A549 (cell line): Measurements from ENCODE around the gene MAGEA9. TPM values are rescaled to one million over a fixed set of nuclear protein-coding genes. Genes with fewer than 3 reads are reported as not detected.
"Not testable (repeated sequence)": the region's sequence is repeated elsewhere in the genome, so short reads cannot be mapped to it uniquely, and the experiment has no call there.

ENCODE experiments used
- ATAC-seq, 2 experiments: fragments of 200-7000 bp in 1 of 2; fragments of >200 bp in 1 of 2; cut with Nextera tagmentation in 1 of 2; cut with Tn5 transposase in 1 of 2; 3 replicates each; pipeline versions ENCODE4 v1.8.0 to v1.9.1; 2018 to 2020; ENCODE audit warnings: mild to moderate bottlenecking in 1 of 2, moderate library complexity in 1 of 2
- CTCF ChIA-PET: fragments of 300-600 bp; sonication (Branson Sonifier 250); formaldehyde crosslinking; extraction: SDS; loops from one replicate; lab custom pipeline; 2021; ENCODE audit warnings: antibody characterized with exemption, inconsistent platforms; lab: Yijun Ruan, JAX
- POLR2A ChIA-PET: fragments of 350-600 bp; formaldehyde crosslinking; extraction: SDS; loops from one replicate; lab custom pipeline; 2021; ENCODE audit warnings: antibody characterized with exemption, inconsistent platforms; lab: Yijun Ruan, JAX
- DNase-seq, 2 experiments: peaks; one replicate each; pipeline versions ENCODE4 v3.0.0 to v3.0.0-alpha.2; 2011 to 2016; ENCODE audit warnings: low read depth in 1 of 2, low spot score in 1 of 2
- FAIRE-seq: peaks from 2 replicates; lab custom pipeline; 2011; peaks lifted over from hg19 to GRCh38; lab: Jason Lieb, UNC
- H3K27ac ChIP-seq, 2 experiments: fragments of >200 bp; sonication (Bioruptor Twin); formaldehyde crosslinking; 3 replicates each; pipeline ENCODE4 v1.5.1; 2016 to 2017
- H3K4me1 ChIP-seq: fragments of >200 bp; sonication (Bioruptor Twin); formaldehyde crosslinking; 3 replicates; pipeline ENCODE4 v1.6.1; 2016
- H3K4me2 ChIP-seq: fragments of >200 bp; sonication (Bioruptor Twin); formaldehyde crosslinking; 3 replicates; pipeline ENCODE4 v1.6.1; 2016
- H3K4me3 ChIP-seq: fragments of >200 bp; sonication (Bioruptor Twin); formaldehyde crosslinking; 3 replicates; pipeline ENCODE4 v1.5.1; 2016
- H3K9me3 ChIP-seq: fragments of >200 bp; sonication (Bioruptor Twin); formaldehyde crosslinking; 3 replicates; pipeline ENCODE4 v1.6.1; 2016
- BHLHE40 ChIP-seq: IDR thresholded peaks from 2 replicates; pipeline ENCODE4 v1.6.1; 2012; ENCODE audit warnings: low read depth, low read length, inconsistent platforms
- CBX8 ChIP-seq: fragments of 200-600 bp; sonication (generic); IDR thresholded peaks from 2 replicates; pipeline ENCODE4 v1.6.1; 2016
- CEBPB ChIP-seq, 2 experiments: fragments of >200 bp in 1 of 2; sonication (Bioruptor Twin) in 1 of 2; formaldehyde crosslinking in 1 of 2; IDR thresholded peaks; 2 replicates each; pipeline ENCODE4 v1.6.1; 2012 to 2016
- HOXA7 ChIP-seq: fragments of 250-450 bp; sonication (Bioruptor Pico); IDR thresholded peaks from 2 replicates; pipeline ENCODE4 v1.5.0; 2020; ENCODE audit warnings: mild to moderate bottlenecking, moderate library complexity
- HOXB5 ChIP-seq: fragments of 250-450 bp; sonication (Bioruptor Pico); IDR thresholded peaks from 2 replicates; pipeline ENCODE4 v1.5.0; 2020; ENCODE audit warnings: mild to moderate bottlenecking, moderate library complexity
- JUN ChIP-seq, 2 experiments: fragments of >200 bp; sonication (Bioruptor Twin); formaldehyde crosslinking; IDR thresholded peaks; 2 replicates in 1 of 2; 3 replicates in 1 of 2; pipeline ENCODE4 v1.6.1; 2016 to 2017
- KDM1A ChIP-seq: fragments of 200-600 bp; sonication (generic); IDR thresholded peaks from 2 replicates; pipeline ENCODE4 v1.6.1; 2016; ENCODE audit warnings: low read depth, mild to moderate bottlenecking
- KDM5A ChIP-seq: fragments of 200-600 bp; sonication (generic); IDR thresholded peaks from 2 replicates; pipeline ENCODE4 v1.6.1; 2016; ENCODE audit warnings: antibody characterized with exemption, mild to moderate bottlenecking
- NFE2L2 ChIP-seq: fragments of 150-350 bp; conservative IDR thresholded peaks from 2 replicates; pipeline ENCODE4 v1.6.1; 2014; ENCODE audit warnings: low read length
- NPAS2 ChIP-seq: fragments of 250-450 bp; sonication (Bioruptor Pico); IDR thresholded peaks from 2 replicates; pipeline ENCODE4 v1.8.0; 2022; ENCODE audit warnings: mild to moderate bottlenecking, moderate library complexity, borderline replicate concordance
- NR3C1 ChIP-seq: fragments of >200 bp; sonication (Bioruptor Twin); formaldehyde crosslinking; IDR thresholded peaks from 3 replicates; pipeline ENCODE4 v1.6.1; 2017
- PHF8 ChIP-seq: fragments of 200-600 bp; sonication (generic); IDR thresholded peaks from 2 replicates; pipeline ENCODE4 v1.6.1; 2016; ENCODE audit warnings: low read depth, mild to moderate bottlenecking, antibody characterized with exemption, moderate library complexity, borderline replicate concordance
- POLR2A ChIP-seq: IDR thresholded peaks from 2 replicates; pipeline ENCODE4 v1.6.1; 2012; ENCODE audit warnings: mild to moderate bottlenecking, low read length
- POLR2AphosphoS2 ChIP-seq: conservative IDR thresholded peaks from 2 replicates; pipeline ENCODE4 v1.6.1; 2012; ENCODE audit warnings: low read length, improper control_type of control experiment, inconsistent platforms
- RAD21 ChIP-seq, 2 experiments: fragments of >200 bp in 1 of 2; sonication (Bioruptor Twin) in 1 of 2; formaldehyde crosslinking in 1 of 2; IDR thresholded peaks in 1 of 2; conservative IDR thresholded peaks in 1 of 2; 2 replicates in 1 of 2; 3 replicates in 1 of 2; pipeline ENCODE4 v1.6.1; 2012 to 2018; ENCODE audit warnings: inconsistent platforms in 1 of 2
- RARB ChIP-seq: fragments of 250-450 bp; sonication (Bioruptor Pico); IDR thresholded peaks from 2 replicates; pipeline ENCODE4 v1.8.0; 2021; ENCODE audit warnings: mild to moderate bottlenecking, moderate library complexity
- RNF2 ChIP-seq: fragments of 200-600 bp; sonication (generic); IDR thresholded peaks from 2 replicates; pipeline ENCODE4 v1.6.1; 2016; ENCODE audit warnings: low read depth, mild to moderate bottlenecking, antibody characterized with exemption, moderate library complexity, borderline replicate concordance
- ZC3H11A ChIP-seq: fragments of 450-650 bp; IDR thresholded peaks from 2 replicates; pipeline ENCODE4 v1.6.1; 2014; ENCODE audit warnings: antibody characterized with exemption, mild to moderate bottlenecking
- ZFP36 ChIP-seq: fragments of 450-650 bp; IDR thresholded peaks from 2 replicates; pipeline ENCODE4 v1.6.1; 2014; ENCODE audit warnings: borderline replicate concordance; ENCODE audit not compliant: partially characterized antibody
- WGBS: methylation state at CpG from one replicate; pipeline ENCODE4 v1.1.6; 2017; ENCODE audit errors: missing lambda C conversion rate; 5-methylcytosine and 5-hydroxymethylcytosine counted together
- polyA plus RNA-seq, 4 experiments: library from polyadenylated mRNA; depleted of rRNA in 3 of 4; stranded (reverse); fragments of >200 nt; fragmentation: RNase III in 1 of 4; extraction: RNeasy Plus Mini Kit Qiagen cat#74134 plus additional on column Dnase treatment in 1 of 4; gene quantifications; 2 replicates in 3 of 4; 3 replicates in 1 of 4; pipeline ENCODE4 v1.2.3, GENCODE V29; 2011 to 2017
- TF ChIP-seq, protein P1 (sequence below): fragments of >200 bp; sonication (Bioruptor Twin); formaldehyde crosslinking; IDR thresholded peaks from 3 replicates; pipeline ENCODE4 v1.6.1; 2016
- TF ChIP-seq, protein P2 (sequence below): fragments of 250-450 bp; sonication (Bioruptor Pico); IDR thresholded peaks from 2 replicates; pipeline ENCODE4 v1.5.0; 2021; ENCODE audit warnings: mild to moderate bottlenecking, moderate library complexity, borderline replicate concordance

MAGEA9 gene
- polyA plus RNA-seq, 2 of the 4 experiments (the other 2 are of a cell fraction), result not detected

DNA sequence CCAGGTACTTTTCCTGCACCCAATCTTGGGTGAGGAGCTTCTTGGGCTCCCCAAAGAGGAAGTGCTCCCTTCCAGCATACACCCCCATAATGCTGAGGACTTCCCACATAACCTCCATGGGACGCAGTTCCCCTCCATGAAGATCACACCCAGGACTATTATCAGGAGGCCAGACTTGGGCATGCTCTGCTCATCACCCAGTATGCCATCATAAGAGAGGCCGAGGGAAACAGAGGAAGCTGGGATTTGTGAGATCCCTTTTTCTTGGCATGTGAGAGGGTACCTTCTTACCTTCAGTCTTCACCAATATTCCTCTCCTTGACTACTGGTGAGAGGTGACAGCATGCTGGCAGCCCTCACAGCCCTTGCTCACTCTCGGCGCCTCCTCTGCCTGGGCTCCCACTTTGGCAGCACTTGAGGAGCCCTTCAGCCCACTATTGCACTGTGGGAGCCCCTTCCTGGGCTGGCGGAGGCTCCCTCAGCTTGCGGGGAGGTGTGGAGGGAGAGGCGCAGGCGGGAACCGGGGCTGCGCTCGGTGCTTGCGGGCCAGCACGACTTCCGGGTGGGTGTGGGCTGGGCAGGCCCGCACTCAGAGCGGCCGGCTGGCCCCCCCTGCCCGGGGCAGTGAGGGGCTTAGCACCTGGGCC is 23.5 kb upstream of the MAGEA9 start:
- ChIA-PET CTCF (no interaction called here), POLR2A (no interaction called here)
- FAIRE-seq (no peak), ATAC-seq (no peak), DNase-seq (no peak)
- Histone ChIP-seq H3K27ac (no peak overlapping the region), H3K4me3 (no peak overlapping the region), H3K4me1 (no peaks in the 10 kb centered on the region), H3K4me2 (no peak overlapping the region), H3K9me3 (no peaks in the 10 kb centered on the region)
- no peak for TF ChIP-seq ZFP36
- TF ChIP-seq BHLHE40, result no peak
- TF ChIP-seq RARB (CRISPR knock-in tag), result no peak
- TF ChIP-seq KDM5A, result no peak
- no peak for TF ChIP-seq PHF8
- no peak for TF ChIP-seq CBX8
- TF ChIP-seq RAD21 (conservative IDR thresholded peaks at IDR 0.05 in 1 of 2, IDR thresholded peaks at IDR 0.05 in 1 of 2), result no peak
- no peak for TF ChIP-seq HOXA7 (CRISPR knock-in tag)
- no peak for TF ChIP-seq POLR2AphosphoS2
- no peak for TF ChIP-seq NPAS2
- TF ChIP-seq CEBPB (IDR thresholded peaks at IDR 0.05), result no peak
- TF ChIP-seq, protein P1, sequence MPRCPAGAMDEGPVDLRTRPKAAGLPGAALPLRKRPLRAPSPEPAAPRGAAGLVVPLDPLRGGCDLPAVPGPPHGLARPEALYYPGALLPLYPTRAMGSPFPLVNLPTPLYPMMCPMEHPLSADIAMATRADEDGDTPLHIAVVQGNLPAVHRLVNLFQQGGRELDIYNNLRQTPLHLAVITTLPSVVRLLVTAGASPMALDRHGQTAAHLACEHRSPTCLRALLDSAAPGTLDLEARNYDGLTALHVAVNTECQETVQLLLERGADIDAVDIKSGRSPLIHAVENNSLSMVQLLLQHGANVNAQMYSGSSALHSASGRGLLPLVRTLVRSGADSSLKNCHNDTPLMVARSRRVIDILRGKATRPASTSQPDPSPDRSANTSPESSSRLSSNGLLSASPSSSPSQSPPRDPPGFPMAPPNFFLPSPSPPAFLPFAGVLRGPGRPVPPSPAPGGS, result no peak
- no peak for TF ChIP-seq HOXB5 (CRISPR knock-in tag)
- no peak for TF ChIP-seq RNF2
- TF ChIP-seq, protein P2, sequence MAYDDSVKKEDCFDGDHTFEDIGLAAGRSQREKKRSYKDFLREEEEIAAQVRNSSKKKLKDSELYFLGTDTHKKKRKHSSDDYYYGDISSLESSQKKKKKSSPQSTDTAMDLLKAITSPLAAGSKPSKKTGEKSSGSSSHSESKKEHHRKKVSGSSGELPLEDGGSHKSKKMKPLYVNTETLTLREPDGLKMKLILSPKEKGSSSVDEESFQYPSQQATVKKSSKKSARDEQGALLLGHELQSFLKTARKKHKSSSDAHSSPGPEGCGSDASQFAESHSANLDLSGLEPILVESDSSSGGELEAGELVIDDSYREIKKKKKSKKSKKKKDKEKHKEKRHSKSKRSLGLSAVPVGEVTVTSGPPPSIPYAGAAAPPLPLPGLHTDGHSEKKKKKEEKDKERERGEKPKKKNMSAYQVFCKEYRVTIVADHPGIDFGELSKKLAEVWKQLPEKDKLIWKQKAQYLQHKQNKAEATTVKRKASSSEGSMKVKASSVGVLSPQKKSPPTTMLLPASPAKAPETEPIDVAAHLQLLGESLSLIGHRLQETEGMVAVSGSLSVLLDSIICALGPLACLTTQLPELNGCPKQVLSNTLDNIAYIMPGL (CRISPR knock-in tag), result no peak
- WGBS, result 61% methylated on average over 9 of the region's 18 CpGs

- H3K4me2 ChIP-seq, ATAC-seq, H3K27ac ChIP-seq, DNase-seq, CTCF ChIA-PET, H3K4me1 ChIP-seq, H3K9me3 ChIP-seq, FAIRE-seq, H3K4me3 ChIP-seq, POLR2A ChIA-PET: not testable (repeated sequence)
- 0% methylated on average over 1 of the region's 17 CpGs for WGBS
Observed at GRCh38 chrX:149758715-149759078, 23.0 kb upstream of the MAGEA9 start.

- CTCF ChIA-PET, result no interaction called here
- ATAC-seq, result no peak
- no peak overlapping the region for H3K27ac ChIP-seq
- no peak for FAIRE-seq
- DNase-seq, result no peak
- POLR2A ChIA-PET, result no interaction called here
- H3K4me1 ChIP-seq, result no peaks in the 10 kb centered on the region
- H3K4me3 ChIP-seq, result no peak overlapping the region
- H3K4me2 ChIP-seq, result no peak overlapping the region
- 30% methylated on average over 5 of the region's 7 CpGs for WGBS
- H3K9me3 ChIP-seq, result no peaks in the 10 kb centered on the region
- no peak for TF ChIP-seq ZC3H11A
- no peak for TF ChIP-seq NR3C1
- TF ChIP-seq BHLHE40, result no peak
- no peak for TF ChIP-seq KDM1A
- TF ChIP-seq, protein P2 (CRISPR knock-in tag), result no peak
- TF ChIP-seq POLR2A, result no peak
- TF ChIP-seq CBX8, result no peak
- no peak for TF ChIP-seq JUN (IDR thresholded peaks at IDR 0.05)
- TF ChIP-seq POLR2AphosphoS2, result no peak
- TF ChIP-seq NFE2L2, result no peak
- TF ChIP-seq, all 56 proteins: peak for 0
Observed at GRCh38 chrX:149759824-149760223, 21.9 kb upstream of the MAGEA9 start.
